Omental fat pad (tissue), 4 donors: Measurements from ENCODE around the gene GTF2H1. TPM values are rescaled to one million over a fixed set of nuclear protein-coding genes. Genes with fewer than 3 reads are reported as not detected.

Experiments
- ATAC-seq: fragments of 150-250 bp; one replicate; pipeline ENCODE4 v1.9.1; 2016; ENCODE audit warnings: mild to moderate bottlenecking, moderate library complexity; ENCODE audit not compliant: low FRiP score
- DNase-seq: peaks from one replicate; pipeline ENCODE4 v3.0.0-alpha.2; 2019; ENCODE audit warnings: low spot score
- CTCF ChIP-seq, 3 donors: fragments of 450-650 bp; IDR thresholded peaks; one replicate each; pipeline ENCODE4 v1.5.1; 2016 to 2017; ENCODE audit warnings: antibody characterized with exemption in 3 of 3, mild to moderate bottlenecking in 3 of 3, moderate library complexity in 2 of 3
- total RNA-seq, 4 donors: library from RNA; depleted of rRNA; stranded (reverse); fragments of >200 nt; gene quantifications; one replicate each; pipeline ENCODE4 v1.1.0, GENCODE V29; 2016

Gene GTF2H1
- 10 to 100 TPM; 54.1 to 74.2 (median 70.8) TPM for total RNA-seq

GRCh38 chr11:18321969-18322711, at the start of gene GTF2H1, which contains the start of gene HPS5:
GTF2H1 (plus strand) TSS chr11:18322567; CDS start chr11:18333075, 10,508 bp downstream.
HPS5 (minus strand) TSS chr11:18322140; CDS start chr11:18317858, 4,282 bp downstream.
- no peak for TF ChIP-seq CTCF (IDR thresholded peaks at IDR 0.05)
- peak; percentile 97 for ATAC-seq
- DNase-seq: peak; percentile 87

- ATAC-seq (no peak), DNase-seq (no peak)
- no peak for TF ChIP-seq CTCF (IDR thresholded peaks at IDR 0.05)
These were observed 44.6 kb upstream of the GTF2H1 start for GRCh38 chr11:18277565-18278271.

- DNase-seq: no peak
- TF ChIP-seq CTCF (IDR thresholded peaks at IDR 0.05): no peak
- no peak for ATAC-seq
These were observed 41.8 kb upstream of the GTF2H1 start for GRCh38 chr11:18280438-18281045.

GRCh38 chr11:18282626-18283025, 39.7 kb upstream of the GTF2H1 start:
- TF ChIP-seq CTCF (IDR thresholded peaks at IDR 0.05): no peak
- DNase-seq: no peak
- ATAC-seq: no peak

GRCh38 chr11:18285841-18286240, 36.5 kb upstream of the GTF2H1 start:
- DNase-seq (no peak), ATAC-seq (no peak)
- no peak for TF ChIP-seq CTCF (IDR thresholded peaks at IDR 0.05)

GRCh38 chr11:18288911-18289310, 33.5 kb upstream of the GTF2H1 start:
- DNase-seq (no peak), ATAC-seq (no peak)
- TF ChIP-seq CTCF (IDR thresholded peaks at IDR 0.05): no peak
